Fibroblast of pulmonary artery (primary cell): ENCODE results near the gene MEIS2.

Source experiments
- DNase-seq: peaks from one replicate; pipeline ENCODE4 v3.0.0-alpha.2; 2010; ENCODE audit warnings: low read depth
- H3K4me3 ChIP-seq: replicated peaks from 2 replicates; pipeline ENCODE4 v1.5.1; 2011; ENCODE audit warnings: low read depth, mild to moderate bottlenecking, control low read depth, low read length, moderate library complexity
- CTCF ChIP-seq: IDR thresholded peaks from 2 replicates; pipeline ENCODE4 v1.5.1; 2011; ENCODE audit warnings: mild to moderate bottlenecking, control low read depth, low read length, inconsistent platforms; ENCODE audit errors: missing control alignments

The MEIS2 gene

GRCh38 chr15:37020852-37021251 lies 79.5 kb downstream of the MEIS2 start:
- no peak for DNase-seq
- no peak overlapping the region for H3K4me3 ChIP-seq
- no peak for TF ChIP-seq CTCF

GRCh38 chr15:37019479-37020433 lies 80.6 kb downstream of the MEIS2 start:
- peak overlapping the region; percentile 20 for H3K4me3 ChIP-seq
- peak; percentile 70 for DNase-seq
- no peak for TF ChIP-seq CTCF

- TF ChIP-seq CTCF: no peak
- no peak overlapping the region for H3K4me3 ChIP-seq
- DNase-seq: no peak
These were observed 83.2 kb downstream of the MEIS2 start for GRCh38 chr15:37017031-37017625.

- TF ChIP-seq CTCF: no peak
- H3K4me3 ChIP-seq: no peak overlapping the region
- peak; percentile 86 for DNase-seq
These were observed 84.1 kb downstream of the MEIS2 start for GRCh38 chr15:37016231-37016630.

GRCh38 chr15:37015451-37015850 lies 84.9 kb downstream of the MEIS2 start:
- no peak for TF ChIP-seq CTCF
- no peak overlapping the region for H3K4me3 ChIP-seq
- DNase-seq: peak; percentile 32

GRCh38 chr15:37015035-37015434 lies 85.3 kb downstream of the MEIS2 start:
- TF ChIP-seq CTCF: no peak
- peak; percentile 82 for DNase-seq

GRCh38 chr15:37014566-37014965 lies 85.8 kb downstream of the MEIS2 start:
- no peak for DNase-seq
- TF ChIP-seq CTCF: no peak
- H3K4me3 ChIP-seq: no peak overlapping the region

More at GRCh38 chr15:37015035-37015434, 85.3 kb downstream of the MEIS2 start:
- no peak overlapping the region for H3K4me3 ChIP-seq
